ENCODE results near the gene GRM8.

- TF ChIP-seq CTCF (IDR thresholded peaks at IDR 0.05) (no peak), POLR2AphosphoS5 (IDR thresholded peaks at IDR 0.05; ENCODE audit: low read depth, low read length) (no peak), REST (IDR thresholded peaks at IDR 0.05; ENCODE audit: insufficient read depth in 1 of 2, low read depth in 2 of 2, low read length in 1 of 2) (no peak), TCF7L2 (IDR thresholded peaks at IDR 0.05; ENCODE audit: low read depth, low read length) (no peak), SIN3A (IDR thresholded peaks at IDR 0.05; ENCODE audit: borderline replicate concordance, insufficient read depth, low read depth, low read length) (no peak)
These were observed 723.5 kb downstream of the GRM8 start for GRCh38 chr7:126529254-126529653.
